ENCODE data around the gene PKD2L1.

The PKD2L1 gene

DNA sequence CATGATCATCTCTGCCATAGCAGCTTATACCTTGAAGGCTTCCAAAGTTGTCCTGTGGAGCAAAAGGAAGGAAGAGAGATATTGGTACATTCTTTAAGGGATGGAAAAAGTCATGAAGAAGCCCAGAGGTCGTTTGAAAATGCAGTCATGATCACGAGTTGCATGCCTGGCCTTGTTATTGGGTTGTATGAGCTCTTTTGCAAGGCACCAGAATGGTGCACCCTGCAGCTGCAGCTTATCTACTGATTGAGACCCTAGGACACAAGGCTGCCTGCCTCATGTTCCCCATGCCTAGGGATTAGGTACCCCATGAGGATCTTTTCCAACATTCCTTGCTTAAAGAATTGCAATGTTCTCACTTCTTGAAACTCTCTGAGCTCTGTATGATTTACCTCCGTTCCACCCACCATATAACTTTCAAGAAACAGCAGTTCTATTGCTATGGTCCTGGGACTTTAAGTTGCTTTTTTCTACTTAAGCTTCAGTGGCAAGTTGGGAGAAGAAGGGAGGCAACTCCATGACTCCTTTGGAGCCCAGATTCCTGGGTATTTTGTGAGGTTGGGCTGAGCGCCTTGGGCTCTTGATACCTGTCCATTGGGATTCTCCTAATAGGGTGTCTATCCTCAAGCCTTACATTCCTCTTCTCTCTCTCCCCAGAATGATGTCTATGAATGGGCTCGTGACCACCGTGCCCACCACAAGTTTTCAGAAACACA is 23.9 kb upstream of the PKD2L1 start:
- no peak overlapping the region for H3K4me3 ChIP-seq (ENCODE audit: low read depth, low read length)
- TF ChIP-seq, protein P1, sequence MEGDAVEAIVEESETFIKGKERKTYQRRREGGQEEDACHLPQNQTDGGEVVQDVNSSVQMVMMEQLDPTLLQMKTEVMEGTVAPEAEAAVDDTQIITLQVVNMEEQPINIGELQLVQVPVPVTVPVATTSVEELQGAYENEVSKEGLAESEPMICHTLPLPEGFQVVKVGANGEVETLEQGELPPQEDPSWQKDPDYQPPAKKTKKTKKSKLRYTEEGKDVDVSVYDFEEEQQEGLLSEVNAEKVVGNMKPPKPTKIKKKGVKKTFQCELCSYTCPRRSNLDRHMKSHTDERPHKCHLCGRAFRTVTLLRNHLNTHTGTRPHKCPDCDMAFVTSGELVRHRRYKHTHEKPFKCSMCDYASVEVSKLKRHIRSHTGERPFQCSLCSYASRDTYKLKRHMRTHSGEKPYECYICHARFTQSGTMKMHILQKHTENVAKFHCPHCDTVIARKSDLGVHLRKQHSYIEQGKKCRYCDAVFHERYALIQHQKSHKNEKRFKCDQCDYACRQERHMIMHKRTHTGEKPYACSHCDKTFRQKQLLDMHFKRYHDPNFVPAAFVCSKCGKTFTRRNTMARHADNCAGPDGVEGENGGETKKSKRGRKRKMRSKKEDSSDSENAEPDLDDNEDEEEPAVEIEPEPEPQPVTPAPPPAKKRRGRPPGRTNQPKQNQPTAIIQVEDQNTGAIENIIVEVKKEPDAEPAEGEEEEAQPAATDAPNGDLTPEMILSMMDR (IDR thresholded peaks at IDR 0.05; ENCODE audit: low read depth, low read length), result no peak

DNA sequence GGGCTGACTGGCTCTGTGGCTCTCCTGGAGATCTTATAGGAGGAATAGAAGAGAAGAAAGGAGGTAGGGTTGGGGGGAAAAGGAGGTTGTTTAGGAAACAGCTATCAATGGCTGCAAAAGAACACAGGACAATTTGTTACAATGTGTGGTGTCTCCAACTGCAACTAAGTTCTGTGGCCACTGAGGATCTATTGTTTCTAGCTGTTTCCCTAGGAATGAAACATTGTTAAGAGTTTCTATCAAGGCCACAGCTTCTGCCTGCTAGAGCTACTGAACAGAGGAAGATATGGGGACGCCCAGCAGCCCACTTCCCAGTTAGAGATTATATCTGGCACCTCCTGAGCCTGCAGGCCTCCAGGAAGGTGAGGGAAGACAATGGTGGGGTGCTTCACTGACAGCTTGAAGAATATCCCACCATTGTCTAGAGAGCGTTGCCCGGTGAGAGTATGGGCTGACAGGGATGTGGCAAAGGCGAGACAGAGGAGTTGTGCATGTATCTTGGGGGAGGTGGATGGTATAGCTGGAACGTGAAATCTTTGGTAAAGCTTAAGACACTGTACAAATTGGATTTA is 21.0 kb upstream of the PKD2L1 start:
- TF ChIP-seq, protein P1 (IDR thresholded peaks at IDR 0.05; ENCODE audit: low read depth, low read length), result no peak
- H3K4me3 ChIP-seq (ENCODE audit: low read depth, low read length), result no peak overlapping the region

DNA sequence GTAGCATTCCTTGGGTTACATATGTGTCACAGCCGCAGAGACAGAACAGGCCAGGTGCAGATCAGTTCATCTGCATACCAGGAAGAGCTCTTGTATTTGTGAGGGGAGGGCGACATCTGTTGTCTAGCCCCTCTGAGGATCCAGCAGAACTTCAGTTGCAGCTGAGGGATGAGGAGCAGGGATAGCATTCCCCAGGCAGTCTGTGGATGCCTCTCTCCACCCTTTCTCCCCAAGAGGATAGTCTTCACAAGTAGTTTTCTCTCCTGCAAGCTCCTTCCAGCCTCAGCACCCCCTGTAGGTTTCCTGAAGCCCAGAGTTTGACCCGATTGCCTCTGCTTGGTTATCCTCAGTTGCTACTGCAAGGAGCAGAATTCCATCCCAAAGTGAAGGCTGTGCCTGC is 19.6 kb upstream of the PKD2L1 start:
- H3K4me3 ChIP-seq (ENCODE audit: low read depth, low read length), result no peak overlapping the region
- TF ChIP-seq, protein P1 (IDR thresholded peaks at IDR 0.05; ENCODE audit: low read depth, low read length), result no peak

DNA sequence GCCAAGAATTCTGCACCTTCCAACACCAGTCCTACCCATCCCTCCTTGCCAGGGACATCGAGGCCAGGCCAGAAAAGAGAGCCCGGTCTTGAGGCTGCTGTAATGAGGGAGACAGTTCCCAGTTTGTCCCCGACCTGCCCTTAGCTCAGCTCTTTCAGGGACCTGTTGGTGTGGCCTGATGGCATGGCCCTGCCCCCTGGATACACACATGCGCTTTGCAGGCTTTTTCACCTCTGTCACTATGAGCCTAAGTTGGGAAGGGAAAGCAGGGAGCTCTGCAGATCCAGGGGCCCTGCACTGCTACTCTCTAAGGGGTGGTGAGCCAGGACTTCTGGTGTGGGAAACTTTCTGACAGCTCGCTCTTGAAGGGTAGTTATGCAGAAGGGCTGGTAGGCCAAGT is 19.1 kb upstream of the PKD2L1 start:
- H3K4me3 ChIP-seq (ENCODE audit: low read depth, low read length), result no peak overlapping the region
- TF ChIP-seq, protein P1 (IDR thresholded peaks at IDR 0.05; ENCODE audit: low read depth, low read length), result no peak

DNA sequence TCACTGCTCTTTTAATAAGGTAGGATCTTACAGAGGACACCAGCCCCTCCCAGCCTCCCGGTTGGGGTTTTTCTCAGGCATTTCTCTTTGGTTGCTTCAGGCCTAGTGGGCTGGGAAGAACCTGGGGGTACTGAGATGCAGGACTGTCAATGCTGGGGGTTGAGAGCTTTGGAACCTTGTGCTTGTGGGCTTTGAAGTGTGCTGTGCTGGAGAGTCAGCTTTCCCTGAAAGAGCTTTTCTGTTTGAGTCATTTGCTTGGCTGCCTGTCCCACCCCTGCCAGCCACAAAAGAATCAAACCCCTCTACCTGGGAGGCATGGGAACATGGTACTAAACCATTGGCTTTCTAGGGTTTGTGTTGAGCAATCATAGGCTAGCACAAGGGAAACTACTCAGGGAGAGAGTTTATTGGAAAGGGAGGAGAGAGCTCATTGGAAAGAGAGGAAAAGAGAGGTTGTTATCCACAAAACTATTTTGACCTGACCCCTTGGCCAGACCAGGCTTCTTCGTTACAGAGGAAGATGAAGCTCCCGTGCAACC is 18.4 kb upstream of the PKD2L1 start:
- TF ChIP-seq, protein P1 (IDR thresholded peaks at IDR 0.05; ENCODE audit: low read depth, low read length), result no peak
- peak overlapping the region; percentile 77 for H3K4me3 ChIP-seq (ENCODE audit: low read depth, low read length)

DNA sequence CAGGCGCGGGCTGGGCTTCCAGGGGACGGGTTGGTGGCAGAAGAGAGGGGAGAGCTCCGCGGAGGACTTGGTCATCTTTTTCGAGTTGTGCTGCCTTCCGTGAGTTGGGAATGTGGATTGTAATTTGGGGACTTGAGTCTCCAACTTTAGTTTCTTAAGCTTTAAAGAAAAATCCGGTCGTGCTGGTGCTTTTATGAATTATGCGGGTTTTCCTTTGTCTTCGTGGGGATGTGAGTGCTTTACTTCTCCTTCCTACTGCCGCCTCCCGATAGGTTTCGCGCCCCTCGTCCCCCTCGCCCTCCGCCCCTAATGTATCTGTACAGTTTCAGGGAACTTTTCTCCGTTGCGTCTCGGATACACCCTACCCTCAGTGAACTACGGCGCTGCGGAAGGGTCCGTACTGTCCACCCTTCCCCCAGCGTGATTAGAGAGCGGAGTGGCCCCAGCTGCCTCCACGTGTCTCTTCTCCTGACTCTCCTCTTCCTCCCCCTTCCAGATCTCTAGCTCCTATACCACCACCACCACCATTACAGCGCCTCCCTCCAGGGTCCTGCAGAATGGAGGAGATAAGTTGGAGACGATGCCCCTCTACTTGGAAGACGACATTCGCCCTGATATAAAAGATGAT is 17.7 kb upstream of the PKD2L1 start:
- TF ChIP-seq, protein P1 (IDR thresholded peaks at IDR 0.05; ENCODE audit: low read depth, low read length), result no peak
- peak overlapping the region; percentile 77 for H3K4me3 ChIP-seq (ENCODE audit: low read depth, low read length)

Measured in WI38 (cell line).